Measurements from ENCODE around the gene HMGCR.
"Not testable (repeated sequence)": the region's sequence is repeated elsewhere in the genome, so short reads cannot be mapped to it uniquely, and the experiment has no call there.

GRCh38 chr5:75291844-75292243 lies 45.2 kb upstream of the HMGCR start:
- not testable (repeated sequence) for TF ChIP-seq POLR2AphosphoS5 (IDR thresholded peaks at IDR 0.05; ENCODE audit: borderline replicate concordance, low read depth, low read length); EZH2 (IDR thresholded peaks at IDR 0.05); FOXP2 (optimal IDR thresholded peaks at IDR 0.05; ENCODE audit: control extremely low read depth, extremely low read length, insufficient read depth)
